KOPT-K1 (cell line): Measurements from ENCODE around the gene IKZF3.

Experiments used
- H3K27ac ChIP-seq: fragments of 200-600 bp; sonication (generic); 2 replicates; pipeline ENCODE4 v1.5.1; 2016; ENCODE audit warnings: antibody characterized with exemption, mild to moderate bottlenecking, low read depth, low read length; ENCODE audit not compliant: poor library complexity, severe bottlenecking
- H3K36me3 ChIP-seq: fragments of 200-600 bp; sonication (generic); 2 replicates; pipeline ENCODE4 v1.5.1; 2017; ENCODE audit warnings: antibody characterized with exemption, mild to moderate bottlenecking, low read length, moderate library complexity; ENCODE audit not compliant: insufficient read depth
- H3K9me3 ChIP-seq: fragments of 200-600 bp; sonication (generic); 2 replicates; pipeline ENCODE4 v1.5.1; 2017; ENCODE audit warnings: antibody characterized with exemption, low read length, mild to moderate bottlenecking; ENCODE audit not compliant: insufficient read depth, poor library complexity, severe bottlenecking

Gene IKZF3

GRCh38 chr17:39813631-39814030 lies 50.5 kb downstream of the IKZF3 start:
- Histone ChIP-seq H3K27ac (peak overlapping the region; percentile 54), H3K36me3 (no peaks in the 10 kb centered on the region), H3K9me3 (no peaks in the 10 kb centered on the region)

- Histone ChIP-seq H3K9me3 (no peaks in the 10 kb centered on the region), H3K27ac (no peak overlapping the region), H3K36me3 (no peaks in the 10 kb centered on the region)
Observed at GRCh38 chr17:39812466-39812865, 51.6 kb downstream of the IKZF3 start.

- H3K36me3 ChIP-seq: no peaks in the 10 kb centered on the region
- no peak overlapping the region for H3K27ac ChIP-seq
- no peaks in the 10 kb centered on the region for H3K9me3 ChIP-seq
Observed at GRCh38 chr17:39810939-39811728, 53.0 kb downstream of the IKZF3 start.

- Histone ChIP-seq H3K36me3 (no peaks in the 10 kb centered on the region), H3K27ac (no peak overlapping the region)
Observed at GRCh38 chr17:39809221-39809620, 54.9 kb downstream of the IKZF3 start.

GRCh38 chr17:39808409-39808997 lies 55.6 kb downstream of the IKZF3 start:
- Histone ChIP-seq H3K27ac (no peak overlapping the region), H3K36me3 (no peaks in the 10 kb centered on the region), H3K9me3 (no peaks in the 10 kb centered on the region)

More at GRCh38 chr17:39809221-39809620, 54.9 kb downstream of the IKZF3 start:
- H3K9me3 ChIP-seq: no peaks in the 10 kb centered on the region

GRCh38 chr17:39804839-39805238 lies 59.3 kb downstream of the IKZF3 start:
- Histone ChIP-seq H3K27ac (no peak overlapping the region), H3K9me3 (no peaks in the 10 kb centered on the region), H3K36me3 (no peaks in the 10 kb centered on the region)

- no peaks in the 10 kb centered on the region for H3K36me3 ChIP-seq
- H3K9me3 ChIP-seq: no peaks in the 10 kb centered on the region
- H3K27ac ChIP-seq: peak overlapping the region; percentile 76
Observed at GRCh38 chr17:39801055-39801454, 63.1 kb downstream of the IKZF3 start.

GRCh38 chr17:39800540-39800939 lies 63.6 kb downstream of the IKZF3 start:
- no peaks in the 10 kb centered on the region for H3K36me3 ChIP-seq
- H3K9me3 ChIP-seq: no peaks in the 10 kb centered on the region
- peak overlapping the region; percentile 76 for H3K27ac ChIP-seq

- peak overlapping the region; percentile 76 for H3K27ac ChIP-seq
- no peaks in the 10 kb centered on the region for H3K36me3 ChIP-seq
- H3K9me3 ChIP-seq: no peaks in the 10 kb centered on the region
Observed at GRCh38 chr17:39799395-39799794, 64.7 kb downstream of the IKZF3 start.

GRCh38 chr17:39794249-39794970 lies 69.7 kb downstream of the IKZF3 start:
- Histone ChIP-seq H3K36me3 (no peaks in the 10 kb centered on the region), H3K9me3 (no peaks in the 10 kb centered on the region), H3K27ac (peak overlapping the region; percentile 93)

- Histone ChIP-seq H3K27ac (peak overlapping the region; percentile 93), H3K9me3 (no peaks in the 10 kb centered on the region), H3K36me3 (no peaks in the 10 kb centered on the region)
Observed at GRCh38 chr17:39793301-39793872, 70.7 kb downstream of the IKZF3 start.

GRCh38 chr17:39792526-39793221 lies 71.4 kb downstream of the IKZF3 start:
- H3K27ac ChIP-seq: peak overlapping the region; percentile 93
- no peaks in the 10 kb centered on the region for H3K36me3 ChIP-seq
- no peaks in the 10 kb centered on the region for H3K9me3 ChIP-seq

GRCh38 chr17:39791111-39791992 lies 72.8 kb downstream of the IKZF3 start:
- no peak overlapping the region for H3K27ac ChIP-seq
- no peaks in the 10 kb centered on the region for H3K36me3 ChIP-seq
- no peaks in the 10 kb centered on the region for H3K9me3 ChIP-seq
